GM12878 (cell line): Measurements from ENCODE around the gene LTB4R.
A peak's percentile ranks its signal among the peaks of the same experiment; 100 is the strongest.

Source experiments
- BACH1 ChIP-seq: fragments of 450-650 bp; IDR thresholded peaks from 2 replicates; pipeline ENCODE4 v1.6.1; 2017; ENCODE audit warnings: mild to moderate bottlenecking, borderline replicate concordance
- BCLAF1 ChIP-seq: fragments of 450-650 bp; IDR thresholded peaks from 2 replicates; pipeline ENCODE4 v1.6.1; 2017; ENCODE audit warnings: antibody characterized with exemption, mild to moderate bottlenecking, moderate library complexity
- CHD1 ChIP-seq: IDR thresholded peaks from 2 replicates; pipeline ENCODE4 v1.6.1; 2012; ENCODE audit warnings: low read depth, low read length, improper control_type of control experiment
- CTCF ChIP-seq, 3 experiments: IDR thresholded peaks in 2 of 3; conservative IDR thresholded peaks in 1 of 3; 2 replicates each; pipeline ENCODE4 v1.5.1; 2011; ENCODE audit warnings: low read depth in 3 of 3, low read length in 3 of 3, mild to moderate bottlenecking in 3 of 3, control low read depth in 2 of 3, moderate library complexity in 2 of 3, inconsistent platforms in 1 of 3, mixed read lengths in 1 of 3; ENCODE audit not compliant: control insufficient read depth in 2 of 3, insufficient read depth in 1 of 3; ENCODE audit errors: extremely low read depth in 1 of 3
- E2F4 ChIP-seq: IDR thresholded peaks from 2 replicates; pipeline ENCODE4 v1.6.1; 2012; ENCODE audit warnings: low read depth, low read length, improper control_type of control experiment
- NFYB ChIP-seq: IDR thresholded peaks from 2 replicates; pipeline ENCODE4 v1.6.1; 2011; ENCODE audit warnings: low read depth, mild to moderate bottlenecking, low read length, improper control_type of control experiment, moderate library complexity; ENCODE audit not compliant: insufficient read depth
- PKNOX1 ChIP-seq: fragments of 450-650 bp; IDR thresholded peaks from 2 replicates; pipeline ENCODE4 v1.6.1; 2016; ENCODE audit warnings: mild to moderate bottlenecking
- SRF ChIP-seq, 2 experiments: IDR thresholded peaks; 2 replicates each; pipeline ENCODE4 v1.6.1; 2011; ENCODE audit warnings: low read depth in 2 of 2, low read length in 2 of 2, mild to moderate bottlenecking in 1 of 2, moderate library complexity in 1 of 2
- STAT1 ChIP-seq: fragments of 450-650 bp; conservative IDR thresholded peaks from 2 replicates; pipeline ENCODE4 v1.6.1; 2014; ENCODE audit warnings: antibody characterized with exemption, mild to moderate bottlenecking
- YY1 ChIP-seq: IDR thresholded peaks from 2 replicates; pipeline ENCODE4 v1.6.1; 2011; ENCODE audit warnings: low read depth, mild to moderate bottlenecking, low read length
- ZBTB33 ChIP-seq: fragments of 450-650 bp; IDR thresholded peaks from 2 replicates; pipeline ENCODE4 v1.6.1; 2017; ENCODE audit warnings: mild to moderate bottlenecking

GRCh38 chr14:24297190-24297964, 13.9 kb upstream of the LTB4R start:
- no peak for TF ChIP-seq CHD1
- no peak for TF ChIP-seq YY1
- no peak for TF ChIP-seq ZBTB33
- TF ChIP-seq PKNOX1: no peak
- TF ChIP-seq CTCF (IDR thresholded peaks at IDR 0.05 in 2 of 3, conservative IDR thresholded peaks at IDR 0.05 in 1 of 3; ENCODE audit: control insufficient read depth in 2 of 3, extremely low read depth in 1 of 3, insufficient read depth in 1 of 3, low read depth in 3 of 3, low read length in 3 of 3): peak; percentile 25 to 50 (median 29); a peak in 4 of 6 replicates
- TF ChIP-seq STAT1: no peak
- no peak for TF ChIP-seq BACH1
- TF ChIP-seq BCLAF1: no peak
- TF ChIP-seq NFYB: no peak
- TF ChIP-seq E2F4: no peak
- TF ChIP-seq SRF (IDR thresholded peaks at IDR 0.05; ENCODE audit: low read depth in 2 of 2, low read length in 2 of 2): no peak
